Measurements from ENCODE around the gene RAB2B. TPM values are rescaled to one million over a fixed set of nuclear protein-coding genes. Genes with fewer than 3 reads are reported as not detected.

RAB2B gene
- total RNA-seq, 6 donors from 2014 or later, result 13.1 to 40.2 (median 33.0) TPM

- no peak for TF ChIP-seq POLR2A (IDR thresholded peaks at IDR 0.05)
- TF ChIP-seq POLR2AphosphoS5 (IDR thresholded peaks at IDR 0.05), result no peak
- no peak for TF ChIP-seq EP300 (IDR thresholded peaks at IDR 0.05)
- no peak for TF ChIP-seq CTCF (IDR thresholded peaks at IDR 0.05)
- no peak overlapping the region for H3K4me3 ChIP-seq
- H3K9me3 ChIP-seq, result no peaks in the 10 kb centered on the region
- ATAC-seq (ENCODE audit: low FRiP score in 2 of 2) (no peak), DNase-seq (no peak)
- H3K4me1 ChIP-seq, result no peaks in the 10 kb centered on the region
- H3K27me3 ChIP-seq, result no peaks in the 10 kb centered on the region
- H3K27ac ChIP-seq, result no peak overlapping the region
- H3K36me3 ChIP-seq, result peaks cover 12 to 80% (median 39%) of the 10 kb centered on the region in 4 donors
- WGBS, 2 donors, result 58 to 64% methylated on average over 1 of the region's 1 CpG
These were observed 9.1 kb downstream of the RAB2B start for GRCh38 chr14:21467616-21468015.

- Histone ChIP-seq H3K36me3 (peaks cover 0 to 20% (median 8%) of the 10 kb centered on the region in 4 donors), H3K9me3 (no peaks in the 10 kb centered on the region), H3K4me3 (peak within 1 kb of the TSS; percentile 60 to 93 (median 90)), H3K27me3 (no peaks in the 10 kb centered on the region), H3K4me1 (peaks cover 25 to 37% (median 28%) of the 10 kb centered on the region in 4 donors), H3K27ac (peak within 1 kb of the TSS; percentile 92 to 98 (median 96))
- TF ChIP-seq EP300 (IDR thresholded peaks at IDR 0.05) (no peak), POLR2A (IDR thresholded peaks at IDR 0.05) (peak in 3 of 4 donors; percentile 48 to 76 (median 65)), POLR2AphosphoS5 (IDR thresholded peaks at IDR 0.05) (peak; percentile 65 to 81), CTCF (IDR thresholded peaks at IDR 0.05) (peak; percentile 39 to 68 (median 64))
- ATAC-seq (ENCODE audit: low FRiP score in 2 of 2) (peak; percentile 100), DNase-seq (peak; percentile 95 to 100)
- WGBS, 2 donors, result 0% methylated on average over 32 to 36 of the region's 36 CpGs
These were observed 20.7 kb downstream of the RAB2B start, which contains the start of gene CHD8 for GRCh38 chr14:21455912-21456667. Gene CHD8 (minus strand): TSS chr14:21456123. CDS start chr14:21431643, 24,480 bp downstream.

- Histone ChIP-seq H3K9me3 (no peaks in the 10 kb centered on the region), H3K27ac (peak overlapping the region; percentile 92 to 98 (median 96)), H3K4me1 (peaks cover 27 to 38% (median 28%) of the 10 kb centered on the region in 4 donors), H3K36me3 (peaks cover 0 to 15% (median 2%) of the 10 kb centered on the region in 4 donors), H3K27me3 (no peaks in the 10 kb centered on the region), H3K4me3 (peak overlapping the region; percentile 60 to 93 (median 90))
- peak; percentile 57 to 58 for ATAC-seq (ENCODE audit: low FRiP score in 2 of 2)
- DNase-seq, result peak in 1 of 2 donors; percentile 90
- TF ChIP-seq CTCF (IDR thresholded peaks at IDR 0.05), result no peak
- TF ChIP-seq POLR2A (IDR thresholded peaks at IDR 0.05), result no peak
- no peak for TF ChIP-seq POLR2AphosphoS5 (IDR thresholded peaks at IDR 0.05)
- no peak for TF ChIP-seq EP300 (IDR thresholded peaks at IDR 0.05)
- 0% methylated on average over 11 to 17 of the region's 17 CpGs for WGBS, 2 donors
These were observed 21.2 kb downstream of the RAB2B start for GRCh38 chr14:21455592-21455911.

- H3K27me3 ChIP-seq, result no peaks in the 10 kb centered on the region
- TF ChIP-seq POLR2AphosphoS5 (IDR thresholded peaks at IDR 0.05) (no peak), EP300 (IDR thresholded peaks at IDR 0.05) (no peak), CTCF (IDR thresholded peaks at IDR 0.05) (no peak), POLR2A (IDR thresholded peaks at IDR 0.05) (no peak)
- H3K27ac ChIP-seq, result peak overlapping the region; percentile 92 to 98 (median 96)
- DNase-seq, result no peak
- H3K36me3 ChIP-seq, result peaks cover 0 to 10% (median under 1%) of the 10 kb centered on the region in 4 donors
- no peaks in the 10 kb centered on the region for H3K9me3 ChIP-seq
- 31 to 32% methylated on average over 15 of the region's 15 CpGs for WGBS, 2 donors
- peaks cover 29 to 44% (median 30%) of the 10 kb centered on the region in 4 donors for H3K4me1 ChIP-seq
- peak overlapping the region; percentile 60 to 93 (median 90) for H3K4me3 ChIP-seq
- no peak for ATAC-seq (ENCODE audit: low FRiP score in 2 of 2)
These were observed 21.8 kb downstream of the RAB2B start for GRCh38 chr14:21454843-21455544.

All from upper lobe of left lung (tissue), 6 donors.